HG02981 (cell line): ENCODE data around the gene SLC6A12.
"Not testable (repeated sequence)": the region's sequence is repeated elsewhere in the genome, so short reads cannot be mapped to it uniquely, and the experiment has no call there.

Source experiments
- ATAC-seq: cut with Tn5 transposase; IDR thresholded peaks from one replicate; pipeline ENCODE4 v1.9.1; 2021; ENCODE audit warnings: mild to moderate bottlenecking, moderate library complexity; ENCODE audit not compliant: unreplicated experiment

The SLC6A12 gene

GRCh38 chr12:235967-236366, 22.0 kb upstream of the SLC6A12 start:
- ATAC-seq: not testable (repeated sequence)

- ATAC-seq: no peak
Observed at GRCh38 chr12:234891-235415, 21.0 kb upstream of the SLC6A12 start.

- ATAC-seq: no peak
Observed at GRCh38 chr12:234019-234418, 20.1 kb upstream of the SLC6A12 start.

- no peak for ATAC-seq
Observed at GRCh38 chr12:233615-233968, 19.6 kb upstream of the SLC6A12 start.

GRCh38 chr12:232731-233614, 19.0 kb upstream of the SLC6A12 start:
- no peak for ATAC-seq

GRCh38 chr12:230925-231671, 17.1 kb upstream of the SLC6A12 start:
- no peak for ATAC-seq

- no peak for ATAC-seq
Observed at GRCh38 chr12:229441-230191, 15.7 kb upstream of the SLC6A12 start.

- ATAC-seq: no peak
Observed at GRCh38 chr12:228846-229200, 14.9 kb upstream of the SLC6A12 start.

DNA sequence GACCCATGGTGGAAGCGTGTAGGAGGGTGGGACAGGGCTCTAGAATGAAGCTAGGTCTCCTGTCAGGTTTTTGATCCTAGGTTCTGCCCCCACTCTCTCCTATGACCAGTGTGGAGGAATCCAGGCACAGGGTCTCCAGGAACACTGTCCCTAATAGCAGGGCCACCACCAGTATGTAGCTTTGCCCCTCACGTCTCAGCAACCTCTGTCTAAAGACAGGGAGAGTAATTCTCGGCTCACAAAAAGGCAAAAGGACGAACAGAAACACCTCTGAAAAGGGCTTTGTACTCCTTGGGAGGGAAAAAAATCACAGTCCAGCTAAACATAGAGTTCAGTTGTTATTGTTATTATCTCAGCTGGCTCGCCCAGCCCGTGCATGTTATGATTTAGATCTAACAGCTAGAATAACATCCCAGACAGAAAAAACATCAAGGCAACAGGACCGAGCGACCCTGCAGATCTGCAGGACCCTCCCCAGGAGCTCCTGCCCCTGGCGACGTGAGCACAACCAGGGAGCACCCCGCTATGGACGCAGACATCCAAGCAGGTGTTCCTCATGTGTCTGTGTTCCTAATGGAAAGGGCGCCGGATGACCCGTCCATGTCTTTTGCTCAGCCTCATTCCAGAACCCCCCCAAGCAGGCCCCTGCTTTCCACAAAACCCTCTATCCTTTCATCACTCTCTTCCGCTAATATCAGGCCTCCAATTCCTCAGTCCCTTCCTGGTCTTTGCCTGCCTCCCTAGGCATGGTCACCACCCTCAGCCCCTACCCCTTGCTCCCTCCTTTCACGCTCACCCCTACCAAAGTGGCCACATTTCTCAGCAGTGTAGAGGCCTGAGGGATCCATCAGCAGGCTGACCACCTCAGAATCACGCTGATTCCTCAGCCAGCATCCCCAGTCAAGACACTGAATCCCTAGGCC, 14.2 kb upstream of the SLC6A12 start:
- ATAC-seq: no peak

DNA sequence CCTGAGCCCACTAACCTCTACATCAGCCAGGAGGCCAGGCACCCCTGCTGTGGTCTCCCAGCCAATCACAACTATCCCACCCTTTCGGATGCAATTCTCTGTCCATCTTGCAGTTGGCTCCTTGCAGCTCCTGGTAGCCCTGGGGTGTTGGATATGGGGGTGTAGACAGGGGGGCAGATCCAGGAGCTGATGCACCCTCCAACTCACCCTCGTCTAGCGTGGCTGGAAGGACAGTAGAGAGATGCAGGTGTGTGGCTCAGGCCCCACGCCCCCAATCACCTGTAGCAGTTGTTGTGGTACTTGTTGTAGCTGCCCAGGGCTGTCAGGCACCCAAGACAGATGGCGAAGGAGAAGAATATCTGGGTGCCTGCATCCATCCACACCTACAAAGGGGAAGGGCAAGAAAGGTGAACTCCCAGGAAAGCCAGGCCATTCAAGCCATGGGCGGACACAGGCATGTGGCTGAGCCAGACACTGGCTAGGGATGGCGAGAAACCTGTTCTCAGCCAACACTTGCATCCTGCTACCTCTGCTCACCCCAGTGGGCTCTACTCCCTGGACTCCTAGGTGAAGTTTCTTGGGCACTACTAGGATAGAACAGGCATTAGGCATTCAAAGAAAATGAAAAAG, 13.4 kb upstream of the SLC6A12 start:
- ATAC-seq: no peak

DNA sequence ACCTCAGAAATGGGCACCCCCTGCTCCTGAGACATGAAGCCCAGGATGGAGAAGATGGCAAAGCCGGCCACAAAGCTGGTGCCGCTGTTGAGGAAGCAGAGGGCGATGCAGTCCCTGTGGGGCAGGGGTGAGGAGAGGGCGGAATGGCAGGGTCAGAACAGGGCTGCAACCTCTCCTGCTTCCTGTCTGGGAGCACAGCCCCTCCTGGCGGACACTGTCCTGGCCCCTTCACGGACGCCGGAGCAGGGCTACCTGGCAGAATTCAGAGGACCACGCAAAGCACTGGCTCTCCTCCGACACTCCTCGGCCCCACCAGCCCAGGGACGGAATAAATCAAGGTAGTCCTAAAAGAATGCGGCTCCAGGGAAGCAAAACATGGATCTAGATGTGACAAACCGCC, 12.4 kb upstream of the SLC6A12 start:
- ATAC-seq: no peak

- no peak for ATAC-seq
Observed at GRCh38 chr12:225012-225411, 11.1 kb upstream of the SLC6A12 start.

- no peak for ATAC-seq
Observed at GRCh38 chr12:224330-224729, 10.4 kb upstream of the SLC6A12 start.

DNA sequence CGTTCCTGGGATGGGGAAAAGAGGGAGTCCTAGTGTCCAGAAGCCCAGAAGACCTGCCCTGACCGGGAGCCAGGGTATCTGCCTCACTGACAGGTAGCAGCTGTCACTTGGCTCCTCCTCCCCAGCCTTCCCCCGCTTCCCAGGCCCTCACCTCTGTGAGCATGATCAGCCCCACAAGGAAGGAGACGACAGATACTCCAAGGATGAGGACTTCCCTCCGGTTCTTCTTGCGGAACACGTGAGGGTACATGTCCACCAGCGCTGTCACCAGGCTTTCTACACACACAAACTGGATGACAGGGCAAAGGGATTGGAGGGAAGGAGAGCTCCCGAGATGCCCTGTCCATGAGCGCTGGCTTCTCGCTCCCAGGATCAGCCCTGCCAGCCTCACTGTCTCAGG, 9.9 kb upstream of the SLC6A12 start:
- ATAC-seq: no peak

GRCh38 chr12:221736-222135, 7.8 kb upstream of the SLC6A12 start:
- ATAC-seq: no peak

- ATAC-seq: no peak
Observed at GRCh38 chr12:220946-221550, 7.1 kb upstream of the SLC6A12 start.

GRCh38 chr12:220491-220890, 6.5 kb upstream of the SLC6A12 start:
- no peak for ATAC-seq

DNA sequence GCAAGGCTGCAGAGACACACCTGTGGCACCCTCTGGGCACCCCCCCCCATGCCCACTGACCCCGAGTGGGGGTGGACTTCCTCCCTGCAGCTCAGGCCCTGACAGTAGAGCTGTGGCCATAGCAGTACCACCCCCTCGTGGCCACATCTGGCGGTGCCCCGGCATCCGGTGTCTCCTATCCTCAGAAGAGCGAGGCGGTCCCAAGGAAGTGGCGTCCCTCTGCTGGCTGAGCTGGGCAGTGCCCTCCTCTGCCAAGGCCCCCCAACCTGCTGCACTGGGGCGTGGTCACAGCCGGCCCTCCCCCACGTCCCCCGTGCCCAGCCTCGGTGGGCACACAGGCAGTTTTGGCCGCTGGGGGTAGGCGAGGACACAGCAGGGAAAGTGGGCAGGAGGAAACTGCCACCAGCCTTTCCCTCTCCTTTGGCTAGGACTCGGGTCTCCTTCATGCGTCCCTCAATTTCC, 6.0 kb upstream of the SLC6A12 start:
- ATAC-seq: peak; percentile 88
